ENCODE measurements around the gene SMYD3.

- TF ChIP-seq, protein P1, sequence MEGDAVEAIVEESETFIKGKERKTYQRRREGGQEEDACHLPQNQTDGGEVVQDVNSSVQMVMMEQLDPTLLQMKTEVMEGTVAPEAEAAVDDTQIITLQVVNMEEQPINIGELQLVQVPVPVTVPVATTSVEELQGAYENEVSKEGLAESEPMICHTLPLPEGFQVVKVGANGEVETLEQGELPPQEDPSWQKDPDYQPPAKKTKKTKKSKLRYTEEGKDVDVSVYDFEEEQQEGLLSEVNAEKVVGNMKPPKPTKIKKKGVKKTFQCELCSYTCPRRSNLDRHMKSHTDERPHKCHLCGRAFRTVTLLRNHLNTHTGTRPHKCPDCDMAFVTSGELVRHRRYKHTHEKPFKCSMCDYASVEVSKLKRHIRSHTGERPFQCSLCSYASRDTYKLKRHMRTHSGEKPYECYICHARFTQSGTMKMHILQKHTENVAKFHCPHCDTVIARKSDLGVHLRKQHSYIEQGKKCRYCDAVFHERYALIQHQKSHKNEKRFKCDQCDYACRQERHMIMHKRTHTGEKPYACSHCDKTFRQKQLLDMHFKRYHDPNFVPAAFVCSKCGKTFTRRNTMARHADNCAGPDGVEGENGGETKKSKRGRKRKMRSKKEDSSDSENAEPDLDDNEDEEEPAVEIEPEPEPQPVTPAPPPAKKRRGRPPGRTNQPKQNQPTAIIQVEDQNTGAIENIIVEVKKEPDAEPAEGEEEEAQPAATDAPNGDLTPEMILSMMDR (conservative IDR thresholded peaks at IDR 0.05): no peak
- no peak for TF ChIP-seq ZFX (IDR thresholded peaks at IDR 0.05)
Observed at GRCh38 chr1:245934409-245934808, 572.7 kb downstream of the SMYD3 start.

Data from C4-2B (cell line).